Measurements from ENCODE around the gene PPP1CA. TPM values are rescaled to one million over a fixed set of nuclear protein-coding genes. Genes with fewer than 3 reads are reported as not detected.

The PPP1CA gene
- total RNA-seq, 1 experiment from 2014 or later: 449 TPM

DNA sequence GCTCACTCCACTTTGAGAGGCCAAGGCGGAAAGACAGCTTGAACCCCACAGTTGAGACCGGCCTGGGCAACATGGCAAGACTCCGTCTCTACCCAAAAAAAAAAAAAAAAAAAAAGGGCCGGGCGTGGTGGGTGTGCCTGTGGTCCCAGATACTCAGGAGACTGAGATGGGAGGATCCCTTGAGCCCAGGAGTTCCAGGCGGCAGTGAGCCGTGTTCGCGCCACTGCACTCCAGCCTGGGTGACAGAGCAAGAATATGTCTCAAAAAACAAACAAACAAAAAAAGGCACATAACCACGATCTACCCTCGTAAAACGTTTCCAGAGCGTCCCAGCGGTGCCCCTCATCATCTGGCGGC is 10.7 kb downstream of the PPP1CA start:
- Histone ChIP-seq H3K9me3 (ENCODE audit: low read length) (no peaks in the 10 kb centered on the region), H3K27ac (ENCODE audit: low read length) (peak overlapping the region; percentile 81), H3K9me2 (replicated peaks; ENCODE audit: low read length) (no peaks in the 10 kb centered on the region), H3F3A (ENCODE audit: low read length, unreplicated experiment) (no peaks in the 10 kb centered on the region), H3K36me3 (ENCODE audit: low read depth, low read length) (no peaks in the 10 kb centered on the region), H3K4me3 (ENCODE audit: low read length) (peak overlapping the region; percentile 81), H3K4me1 (ENCODE audit: insufficient read depth, low read length) (peaks cover 8% of the 10 kb centered on the region; the same call in 1 of the 2 replicates), H3K79me2 (ENCODE audit: low read length) (peaks cover 27% of the 10 kb centered on the region), H2AFZ (ENCODE audit: low read length) (peak overlapping the region; percentile 90), H3K27me3 (ENCODE audit: low read length) (no peaks in the 10 kb centered on the region), H3K4me2 (ENCODE audit: low read length) (peak overlapping the region; percentile 98), H3K9ac (ENCODE audit: low read length) (peak overlapping the region; percentile 94), H4K20me1 (ENCODE audit: low read length) (no peaks in the 10 kb centered on the region)
- ChIA-PET POLR2A (ENCODE audit: unreplicated experiment) (no interaction called here), CTCF (interaction anchor here (0.9 to 1.0 kb wide), 2 partner anchors 11 to 45 kb away, joined by 4 read pairs; partner anchors contain the start of gene PPP1CA)
- intact Hi-C loops (cut with micrococcal nuclease): loop anchor here (2.0 kb wide), 1 partner anchor 116 kb away; no protein-coding TSS in a partner anchor
- DNase-seq (no peak), ATAC-seq (peak; percentile 13; the same call in 1 of the 2 replicates)
- TF ChIP-seq CTCF (conservative IDR thresholded peaks at IDR 0.05; ENCODE audit: low read depth, low read length) (no peak), EZH2phosphoT487 (IDR thresholded peaks at IDR 0.05; ENCODE audit: borderline replicate concordance, low read length) (no peak)
- BruUV-seq (replicated peaks): no TSS peak

- Histone ChIP-seq H2AFZ (ENCODE audit: low read length) (no peak overlapping the region), H3F3A (ENCODE audit: low read length, unreplicated experiment) (no peaks in the 10 kb centered on the region), H3K4me1 (ENCODE audit: insufficient read depth, low read length) (peaks cover 19% of the 10 kb centered on the region), H4K20me1 (ENCODE audit: low read length) (no peaks in the 10 kb centered on the region), H3K9me2 (replicated peaks; ENCODE audit: low read length) (no peaks in the 10 kb centered on the region), H3K27ac (ENCODE audit: low read length) (no peak overlapping the region), H3K79me2 (ENCODE audit: low read length) (peaks cover 27% of the 10 kb centered on the region), H3K4me2 (ENCODE audit: low read length) (no peak overlapping the region), H3K36me3 (ENCODE audit: low read depth, low read length) (no peaks in the 10 kb centered on the region), H3K4me3 (ENCODE audit: low read length) (no peak overlapping the region), H3K9ac (ENCODE audit: low read length) (no peak overlapping the region), H3K9me3 (ENCODE audit: low read length) (no peaks in the 10 kb centered on the region), H3K27me3 (ENCODE audit: low read length) (no peaks in the 10 kb centered on the region)
- BruUV-seq (replicated peaks): no TSS peak
- ATAC-seq (peak; percentile 23), DNase-seq (peak; percentile 75)
- ChIA-PET POLR2A (ENCODE audit: unreplicated experiment) (no interaction called here), CTCF (interaction anchor here (0.5 to 0.7 kb wide), 2 partner anchors 8 to 16 kb away, joined by 3 to 4 read pairs; partner anchors contain the start of gene CLCF1)
- intact Hi-C loops (cut with micrococcal nuclease): no loop called here
- no peak for TF ChIP-seq EZH2phosphoT487 (IDR thresholded peaks at IDR 0.05; ENCODE audit: borderline replicate concordance, low read length)
- peak; percentile 80 for TF ChIP-seq CTCF (conservative IDR thresholded peaks at IDR 0.05; ENCODE audit: low read depth, low read length)
These were observed 12.2 kb downstream of the PPP1CA start for GRCh38 chr11:67389477-67389876.

DNA sequence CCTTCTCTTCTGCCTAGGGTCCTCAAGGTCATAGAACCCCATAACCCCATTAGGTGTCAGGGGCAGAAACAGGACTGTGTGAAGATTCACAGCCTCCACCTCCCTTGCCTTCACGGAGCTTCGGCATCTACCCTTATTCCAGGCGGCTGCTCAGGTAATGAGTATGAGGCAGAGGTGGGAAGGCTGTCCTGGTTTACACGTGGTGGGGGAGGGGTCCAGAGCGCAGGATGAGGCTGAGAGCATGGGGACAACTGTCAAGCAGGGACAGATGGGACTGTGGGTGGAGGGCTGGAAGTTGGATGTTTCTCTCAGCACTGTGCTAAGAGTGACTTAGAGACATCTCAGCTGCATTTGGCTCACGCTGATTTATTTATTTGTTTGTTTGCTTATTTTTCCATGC is 14.1 kb downstream of the PPP1CA start:
- no peaks in the 10 kb centered on the region for H3K36me3 ChIP-seq (ENCODE audit: low read depth, low read length)
- H2AFZ ChIP-seq (ENCODE audit: low read length): no peak overlapping the region
- POLR2A ChIA-PET (ENCODE audit: unreplicated experiment): no interaction called here
- H3K79me2 ChIP-seq (ENCODE audit: low read length): peaks cover 24% of the 10 kb centered on the region
- TF ChIP-seq CTCF (conservative IDR thresholded peaks at IDR 0.05; ENCODE audit: low read depth, low read length) (no peak), EZH2 (IDR thresholded peaks at IDR 0.05; ENCODE audit: low read length, unreplicated experiment) (no peak), EZH2phosphoT487 (IDR thresholded peaks at IDR 0.05; ENCODE audit: borderline replicate concordance, low read length) (no peak)
- BruUV-seq (replicated peaks): no TSS peak
- no peaks in the 10 kb centered on the region for H3K9me2 ChIP-seq (replicated peaks; ENCODE audit: low read length)
- no peaks in the 10 kb centered on the region for H3F3A ChIP-seq (ENCODE audit: low read length, unreplicated experiment)
- CTCF ChIA-PET: no interaction called here
- no peaks in the 10 kb centered on the region for H3K27me3 ChIP-seq (ENCODE audit: low read length)
- no peaks in the 10 kb centered on the region for H4K20me1 ChIP-seq (ENCODE audit: low read length)
- H3K9me3 ChIP-seq (ENCODE audit: low read length): no peaks in the 10 kb centered on the region
- no peak overlapping the region for H3K27ac ChIP-seq (ENCODE audit: low read length)
- no peak overlapping the region for H3K9ac ChIP-seq (ENCODE audit: low read length)
- DNase-seq: no peak
- no peak overlapping the region for H3K4me3 ChIP-seq (ENCODE audit: low read length)
- no peak overlapping the region for H3K4me2 ChIP-seq (ENCODE audit: low read length)
- intact Hi-C loops (cut with micrococcal nuclease): no loop called here
- peaks cover 18% of the 10 kb centered on the region for H3K4me1 ChIP-seq (ENCODE audit: insufficient read depth, low read length)
- no peak for ATAC-seq
